ENCODE measurements around the gene SLIT1. TPM values are rescaled to one million over a fixed set of nuclear protein-coding genes. Genes with fewer than 3 reads are reported as not detected.

SLIT1 gene
- total RNA-seq, 1 experiment from 2014 or later, result not detected

DNA sequence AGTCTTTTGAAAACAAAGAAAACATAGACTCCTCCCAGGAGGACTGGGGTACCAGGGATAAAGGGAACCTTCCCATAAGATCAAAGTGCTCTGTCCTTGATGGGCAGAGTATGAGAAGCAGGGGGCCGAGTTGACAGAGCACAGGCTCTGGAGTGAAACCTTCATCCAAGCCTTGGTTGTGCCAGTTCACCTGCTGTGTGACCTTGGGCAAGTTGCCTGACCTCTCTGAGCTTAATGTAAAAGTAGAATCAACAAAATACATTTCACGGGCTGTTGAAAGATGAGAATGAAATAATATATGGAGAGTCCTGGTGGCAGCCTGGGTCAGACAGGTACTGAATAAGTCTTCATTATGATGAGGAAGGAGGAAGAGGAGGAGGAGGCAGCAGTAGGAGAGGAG is 69.9 kb downstream of the SLIT1 start:
- DNase-seq (ENCODE audit: low spot score), result no peak

DNA sequence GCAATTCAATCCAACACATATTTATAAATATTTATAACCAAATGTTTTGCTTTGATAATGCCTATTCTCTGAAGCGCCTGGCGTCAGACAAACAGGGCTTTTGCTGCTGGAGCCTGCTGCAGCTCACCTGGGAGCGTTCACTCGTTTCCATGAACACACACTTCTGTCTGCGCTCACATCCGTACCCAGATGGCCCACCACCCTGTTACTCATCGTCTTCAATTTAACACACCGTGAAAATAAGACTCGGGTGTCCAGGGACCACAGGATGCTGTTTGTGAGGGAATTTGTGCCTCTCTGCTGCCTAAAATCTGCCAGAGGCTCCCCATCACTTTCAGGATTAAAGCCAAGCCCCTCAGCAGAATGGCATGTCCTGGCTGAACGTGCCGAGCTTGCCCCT is 74.1 kb downstream of the SLIT1 start:
- DNase-seq (ENCODE audit: low spot score), result no peak

DNA sequence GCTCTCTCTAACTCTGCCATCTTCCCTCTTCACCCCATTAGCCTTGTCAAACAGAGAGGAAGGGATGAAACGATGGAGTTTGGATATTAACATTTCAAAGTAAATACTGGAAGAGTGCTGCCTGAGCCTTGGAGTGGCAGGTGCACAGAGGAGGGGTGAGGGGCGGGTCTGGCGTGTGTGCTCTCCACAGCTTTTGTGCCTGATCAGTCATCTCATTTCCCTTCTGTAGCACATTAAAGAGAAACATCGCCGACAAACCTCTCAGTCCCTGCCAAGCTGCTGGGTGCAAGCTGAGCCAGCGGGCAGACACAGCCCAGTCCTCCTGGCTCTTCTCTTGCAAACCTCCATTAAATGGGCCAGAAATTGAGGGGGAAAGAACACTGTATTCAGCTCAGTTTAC is 76.2 kb downstream of the SLIT1 start:
- DNase-seq (ENCODE audit: low spot score), result no peak

DNA sequence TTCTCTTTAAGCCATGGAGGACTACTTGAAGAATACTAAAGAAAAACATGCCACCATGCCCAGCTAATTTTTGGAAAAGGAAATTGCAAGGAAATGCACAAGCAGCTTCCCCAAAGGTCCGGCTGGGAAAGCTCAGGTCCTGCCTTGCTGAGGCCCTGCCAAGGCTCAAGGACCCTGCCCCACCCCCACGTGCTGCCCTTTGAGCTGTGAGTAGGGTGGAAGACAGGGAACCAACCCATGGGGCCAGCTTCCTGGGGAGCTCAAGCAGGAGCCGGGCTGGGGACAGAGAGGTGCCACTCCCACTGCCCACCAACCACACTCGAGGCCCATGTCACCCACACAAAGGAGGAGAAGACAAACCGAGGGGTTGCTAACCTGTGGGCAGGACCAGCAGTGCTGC is 78.2 kb downstream of the SLIT1 start:
- no peak for DNase-seq (ENCODE audit: low spot score)

DNA sequence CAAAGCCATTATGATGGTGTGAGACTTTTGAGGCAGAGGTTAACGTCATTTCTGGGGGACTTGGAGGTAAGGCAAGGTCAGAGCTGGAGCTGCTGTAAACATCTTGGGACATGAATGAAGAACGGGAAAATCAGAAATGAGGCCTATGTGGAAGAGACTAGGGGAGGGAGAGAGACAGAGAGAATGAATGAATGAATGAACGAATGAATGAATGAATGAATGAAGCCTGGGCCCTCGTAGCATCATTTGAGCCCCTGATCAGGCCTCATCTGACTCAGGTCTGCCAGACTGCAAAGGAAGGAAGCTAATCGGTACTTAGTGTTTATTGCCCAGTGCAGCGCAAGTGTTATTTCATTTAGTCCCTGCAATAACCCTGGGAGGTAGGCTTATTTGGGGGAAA is 79.6 kb downstream of the SLIT1 start:
- DNase-seq (ENCODE audit: low spot score), result no peak

DNA sequence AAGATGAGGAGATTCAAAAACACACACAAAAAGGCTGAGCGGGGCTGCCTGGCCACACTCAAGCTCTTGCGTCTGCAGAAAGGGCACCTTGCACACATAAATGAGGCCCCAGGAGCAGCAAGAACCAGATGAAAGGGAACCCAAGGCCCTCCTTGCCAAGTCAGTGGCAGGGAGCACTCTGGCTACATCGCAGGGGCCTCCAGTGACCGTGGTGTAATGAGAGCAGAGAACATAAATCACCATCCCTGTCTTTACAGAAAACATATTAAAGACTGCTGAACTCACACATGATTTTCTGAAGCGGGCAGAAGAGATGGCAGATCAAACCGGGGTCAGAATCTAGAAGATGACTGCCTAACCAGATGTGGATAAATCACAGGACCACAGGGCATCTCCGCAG is 80.5 kb downstream of the SLIT1 start:
- DNase-seq (ENCODE audit: low spot score), result no peak

DNA sequence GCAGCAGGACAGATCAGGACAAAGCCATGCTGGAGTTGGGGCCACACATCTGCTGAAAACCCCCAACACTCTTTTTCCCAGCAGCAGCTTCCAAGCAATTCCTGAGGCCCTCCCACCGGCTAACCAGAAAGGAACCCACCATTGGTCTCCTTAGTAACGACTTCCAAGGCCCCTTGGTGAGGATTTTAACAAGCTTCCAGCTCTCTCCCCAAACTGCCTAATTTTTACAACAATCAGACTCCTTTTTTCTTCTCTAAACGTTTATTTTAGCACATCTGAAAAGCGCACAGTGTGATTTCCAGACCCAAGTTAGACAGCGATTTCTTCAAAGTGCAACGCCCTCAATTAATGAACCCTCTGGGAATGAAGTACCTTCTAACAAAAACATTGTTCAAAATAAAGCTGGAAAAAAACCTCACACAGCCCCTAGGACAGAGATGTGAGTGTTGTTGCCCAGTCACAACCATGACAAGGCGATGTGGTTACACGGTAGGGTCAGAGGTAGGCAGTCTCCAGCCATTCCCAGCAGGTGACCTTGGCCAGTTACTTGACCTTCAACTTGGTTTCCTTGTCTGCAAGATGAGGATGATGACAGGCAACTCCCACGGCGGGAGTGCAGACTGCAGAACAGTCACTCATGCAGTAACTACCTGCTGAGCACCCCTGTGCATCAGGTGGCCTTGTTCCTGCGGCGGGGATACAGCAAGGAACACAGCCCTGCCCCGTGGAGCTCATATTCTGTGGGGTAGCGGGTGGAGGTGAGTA is 82.3 kb downstream of the SLIT1 start:
- DNase-seq (ENCODE audit: low spot score), result no peak

DNA sequence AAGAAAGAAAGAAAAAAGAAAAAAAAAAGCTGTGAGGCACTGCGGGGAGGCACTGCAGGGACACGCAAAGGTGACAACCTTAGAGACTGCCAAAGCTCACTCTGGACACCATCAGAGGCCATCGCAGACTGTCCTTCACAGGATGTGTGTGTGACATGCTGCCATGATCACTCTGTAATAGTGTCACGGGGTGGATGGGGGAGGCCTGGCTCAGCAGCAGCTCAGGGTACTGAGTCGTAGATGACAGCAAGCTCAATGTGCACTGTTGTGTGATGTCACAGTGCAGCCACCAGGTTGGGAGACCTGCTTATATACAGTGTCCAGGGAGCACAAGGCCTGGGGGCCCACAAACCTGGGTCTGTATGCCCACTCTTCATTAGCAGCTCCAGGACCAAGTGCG is 83.3 kb downstream of the SLIT1 start:
- DNase-seq (ENCODE audit: low spot score), result no peak

DNA sequence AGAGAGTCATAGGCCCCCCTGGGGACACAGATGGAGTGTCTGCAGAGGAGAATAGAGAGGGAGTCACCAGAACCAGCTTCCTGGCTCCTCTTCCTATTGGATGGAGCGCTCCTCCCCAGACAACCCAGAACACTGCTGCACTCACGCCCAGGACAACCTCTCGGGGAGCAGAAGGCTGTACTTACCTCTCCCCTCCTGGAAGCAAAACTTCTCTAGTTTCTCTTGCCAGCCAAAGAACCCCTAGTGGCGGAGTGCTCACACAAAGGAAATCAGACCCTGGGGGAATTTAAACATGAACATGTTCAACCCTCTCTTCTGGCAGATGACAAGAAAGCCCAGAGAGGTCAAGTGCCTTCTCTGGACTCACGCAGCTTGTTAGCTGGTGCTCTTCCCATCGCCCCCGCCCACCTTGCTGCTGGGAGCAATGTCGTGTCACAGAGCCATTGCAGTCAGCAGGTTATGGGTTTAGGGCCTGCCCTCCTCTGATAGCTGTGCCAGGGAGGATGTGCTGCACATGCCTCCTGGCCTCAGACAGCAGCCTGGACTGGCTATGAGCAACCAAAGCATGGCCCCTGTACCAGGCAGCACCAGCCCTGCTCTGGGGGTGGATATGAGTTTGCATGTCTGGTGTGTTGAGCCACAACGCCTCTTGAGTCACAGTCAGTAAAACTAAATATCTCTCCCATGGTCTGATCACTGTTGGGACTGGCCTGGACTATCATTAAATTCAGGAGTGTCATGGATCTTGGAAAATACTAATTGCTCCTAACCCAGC is 84.4 kb downstream of the SLIT1 start:
- DNase-seq (ENCODE audit: low spot score), result no peak

DNA sequence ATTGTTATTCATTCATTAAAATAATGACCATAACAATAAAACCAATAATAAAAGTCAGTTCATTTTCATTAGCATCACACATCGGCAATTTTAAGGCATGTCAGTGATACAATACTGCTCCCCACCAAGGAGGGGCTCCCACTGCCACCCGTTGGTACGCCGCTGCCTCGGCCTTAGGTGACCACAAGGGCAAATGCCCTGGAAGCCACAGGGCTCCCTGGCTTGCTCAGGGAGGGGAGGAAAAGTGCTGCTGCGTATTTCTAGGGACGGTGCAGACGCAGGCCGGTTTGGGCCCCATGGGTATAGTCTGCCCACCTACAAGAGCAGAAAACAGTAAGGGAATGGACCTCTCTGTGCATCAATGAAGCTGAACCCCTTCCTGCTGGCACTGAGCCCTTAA is 85.1 kb downstream of the SLIT1 start:
- DNase-seq (ENCODE audit: low spot score), result no peak

DNA sequence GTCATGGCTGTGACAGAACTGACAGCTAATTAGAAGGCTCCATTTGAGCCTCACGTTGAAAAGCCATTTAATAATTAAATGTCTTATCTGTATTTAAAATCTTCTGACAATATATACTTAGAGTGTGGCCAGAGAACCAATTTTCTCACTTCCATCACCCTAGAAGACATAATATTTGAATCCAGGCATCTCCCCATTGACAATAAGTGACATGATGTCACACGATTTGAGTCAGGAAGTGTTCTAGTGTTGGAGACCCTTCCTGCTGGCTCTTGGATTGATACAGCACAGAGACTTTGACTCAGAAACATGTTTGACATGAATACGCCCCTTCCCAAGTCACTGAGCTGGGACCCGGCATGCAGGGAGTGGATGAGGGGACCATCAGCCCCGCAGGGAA is 85.9 kb downstream of the SLIT1 start:
- no peak for DNase-seq (ENCODE audit: low spot score)

DNA sequence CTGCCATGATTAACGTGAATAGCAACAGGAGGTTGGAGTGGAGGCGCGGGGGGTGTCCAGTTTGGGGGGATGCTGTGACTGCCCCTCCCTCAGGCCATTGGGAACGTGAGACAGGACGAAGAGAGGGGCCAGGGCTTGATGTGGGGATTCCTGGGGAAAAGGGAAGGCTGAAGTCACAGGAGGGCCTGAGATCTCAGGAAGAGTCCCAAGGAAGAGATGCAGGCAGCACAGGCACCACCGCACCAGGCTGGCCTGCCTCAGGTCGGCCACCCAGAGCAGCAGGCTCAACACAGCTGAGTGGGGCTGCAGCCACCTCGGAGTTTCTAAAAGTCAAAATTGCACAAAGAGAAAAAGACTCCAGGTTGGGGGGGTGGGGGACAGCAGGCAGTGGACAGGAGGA is 86.7 kb downstream of the SLIT1 start:
- DNase-seq (ENCODE audit: low spot score), result no peak

DNA sequence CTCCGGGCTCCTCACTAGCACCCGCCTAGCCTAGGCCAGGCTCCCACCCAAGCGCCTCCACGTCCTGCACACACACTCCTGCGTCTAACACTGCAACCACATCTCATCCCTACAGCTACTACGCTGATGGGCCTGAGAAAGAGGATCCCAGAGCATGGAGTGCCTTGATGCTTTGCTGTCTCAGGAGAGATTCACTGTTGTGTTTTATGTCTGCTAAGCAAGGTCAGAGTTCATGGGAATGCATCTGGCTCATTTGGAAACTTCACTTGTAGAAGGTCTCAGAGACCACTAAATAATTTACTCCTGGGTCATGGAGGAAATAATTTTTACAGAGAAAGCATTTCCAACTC is 88.7 kb downstream of the SLIT1 start:
- DNase-seq (ENCODE audit: low spot score), result no peak

DNA sequence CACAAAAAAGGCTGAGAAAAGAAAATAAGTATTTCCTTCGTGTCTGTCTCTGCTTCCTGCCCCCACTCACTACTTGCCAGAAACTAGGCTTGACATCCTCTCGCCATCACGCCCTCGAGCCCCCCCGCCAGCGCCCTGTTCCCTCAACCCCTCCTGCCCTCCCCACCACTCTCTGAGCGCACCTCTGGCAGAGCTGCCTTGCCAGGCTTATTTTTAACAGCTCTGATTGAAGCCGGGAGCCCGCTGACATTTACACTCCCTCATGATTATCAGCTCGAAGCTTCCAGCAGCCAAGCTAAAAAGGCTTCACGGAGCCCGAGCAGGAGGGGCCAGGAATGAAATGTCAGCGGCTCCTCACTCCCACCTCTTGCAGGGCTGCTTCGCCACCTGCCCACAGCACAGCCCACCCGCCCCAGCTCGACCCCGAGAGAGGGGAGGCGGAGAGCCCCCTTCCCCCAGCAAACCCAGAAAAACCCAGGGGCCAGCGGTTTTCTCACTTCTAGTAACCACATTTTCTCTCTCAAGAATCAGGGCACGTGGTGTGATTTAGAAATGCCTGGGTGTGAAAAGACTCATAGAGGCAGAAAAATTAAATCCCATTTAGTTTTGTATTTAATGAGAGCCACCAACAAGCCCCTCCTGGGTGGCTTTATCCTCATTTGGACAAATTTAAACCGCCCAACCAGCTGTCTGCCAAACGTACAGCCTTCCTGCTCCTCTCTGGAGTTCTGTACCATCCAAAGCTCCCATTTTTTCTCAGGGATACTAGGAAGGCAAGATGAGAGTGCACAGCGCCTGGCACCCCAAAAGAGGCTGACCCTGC is 89.3 kb downstream of the SLIT1 start:
- DNase-seq (ENCODE audit: low spot score), result no peak

DNA sequence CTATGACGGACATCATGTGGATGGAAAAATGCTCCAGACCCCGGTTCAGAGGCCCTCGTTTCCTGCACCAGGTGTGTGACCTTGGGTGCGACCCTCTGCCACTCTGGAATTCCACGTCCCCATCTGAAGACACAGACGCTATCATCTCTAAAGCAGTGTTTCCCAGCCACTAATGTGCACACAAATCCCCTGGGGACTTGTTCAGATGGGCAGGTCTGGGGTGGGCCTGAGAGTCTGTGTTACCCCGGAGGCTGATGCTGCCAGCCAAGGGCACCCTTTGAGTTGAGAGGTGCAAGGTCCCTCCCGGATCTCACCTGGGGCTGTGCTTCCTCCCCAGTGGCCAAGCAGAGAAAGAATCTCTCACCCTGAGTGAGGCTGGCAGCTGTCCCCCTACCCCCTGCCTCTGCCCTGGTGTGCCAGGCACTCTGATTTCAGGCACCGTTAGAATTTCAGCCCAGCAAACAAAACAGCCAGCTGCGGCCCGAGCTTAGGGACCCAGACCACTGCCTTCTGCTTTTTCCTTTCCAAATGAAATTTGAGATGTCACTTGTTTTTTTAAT is 90.0 kb downstream of the SLIT1 start:
- no peak for DNase-seq (ENCODE audit: low spot score)

DNA sequence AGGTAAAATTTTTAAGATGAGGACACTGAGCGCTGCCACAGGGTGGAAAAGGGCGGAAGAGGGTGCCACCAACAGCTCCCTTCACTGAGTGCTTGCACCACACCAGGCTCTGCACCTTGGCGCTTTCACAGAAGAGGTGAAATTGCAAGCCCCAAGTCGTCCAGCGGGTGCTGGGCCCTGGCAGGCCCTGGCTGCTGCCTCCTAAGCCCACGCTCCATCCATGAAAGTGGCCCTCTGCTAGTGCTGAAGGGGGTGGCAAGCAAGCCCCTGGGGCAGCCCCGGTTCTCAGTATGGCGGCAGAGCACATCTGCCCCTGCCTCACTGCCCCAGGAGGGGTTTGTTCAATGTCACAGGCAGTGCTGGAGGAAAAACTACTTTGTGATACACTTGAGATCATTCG is 95.1 kb downstream of the SLIT1 start:
- no peak for DNase-seq (ENCODE audit: low spot score)

DNA sequence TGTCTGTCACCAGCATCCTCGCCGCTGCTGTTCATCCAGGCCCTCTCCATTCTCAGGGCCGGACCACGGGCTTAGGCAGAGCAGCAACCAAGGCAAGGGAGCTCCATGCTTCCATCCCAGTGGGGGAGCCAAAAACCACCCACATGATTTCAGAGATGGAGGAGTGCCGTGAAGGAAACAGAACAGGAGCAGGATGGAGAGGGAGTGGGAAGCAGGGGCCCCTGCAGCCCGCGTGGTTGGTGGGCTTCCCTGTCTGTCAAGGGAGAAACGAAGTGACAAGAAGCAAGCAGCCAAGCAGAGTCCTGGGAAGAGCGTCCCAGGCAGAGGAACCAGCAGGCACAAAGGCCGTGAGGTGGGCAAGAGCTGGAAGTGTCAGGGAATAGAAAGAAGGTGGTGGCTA is 95.7 kb downstream of the SLIT1 start:
- DNase-seq (ENCODE audit: low spot score), result no peak

DNA sequence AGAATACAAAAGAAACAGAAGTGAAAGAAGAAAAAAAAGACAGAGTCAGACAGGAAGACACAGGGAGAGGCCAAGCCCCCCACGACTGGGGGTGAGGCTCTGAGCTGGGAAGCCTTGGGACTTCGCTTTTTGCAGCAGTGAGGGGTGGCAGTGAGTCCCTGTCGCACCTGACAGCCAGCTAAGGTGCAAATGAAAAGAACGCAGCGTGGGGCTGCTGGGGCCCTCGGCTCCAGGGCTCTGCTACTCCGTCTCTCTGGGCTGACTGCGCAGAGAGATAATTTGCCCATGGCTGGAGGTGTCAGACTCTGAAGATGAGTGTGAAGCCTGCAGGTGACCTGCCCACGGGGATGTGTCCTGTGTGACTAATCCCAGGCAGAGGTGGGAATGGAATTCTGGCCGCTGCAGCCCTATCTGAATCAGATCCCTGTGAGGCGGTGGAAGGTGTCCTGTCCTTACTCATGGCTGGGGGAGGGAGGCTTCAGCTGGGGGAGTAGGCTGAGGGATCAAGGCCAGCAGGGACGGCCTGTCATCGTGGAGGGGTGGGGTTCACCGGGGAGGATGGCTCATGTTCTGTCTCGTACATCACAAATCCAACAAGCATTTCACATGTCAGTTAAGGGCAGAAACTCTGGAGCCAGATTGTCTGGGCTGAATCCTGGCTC is 96.4 kb downstream of the SLIT1 start:
- no peak for DNase-seq (ENCODE audit: low spot score)

DNA sequence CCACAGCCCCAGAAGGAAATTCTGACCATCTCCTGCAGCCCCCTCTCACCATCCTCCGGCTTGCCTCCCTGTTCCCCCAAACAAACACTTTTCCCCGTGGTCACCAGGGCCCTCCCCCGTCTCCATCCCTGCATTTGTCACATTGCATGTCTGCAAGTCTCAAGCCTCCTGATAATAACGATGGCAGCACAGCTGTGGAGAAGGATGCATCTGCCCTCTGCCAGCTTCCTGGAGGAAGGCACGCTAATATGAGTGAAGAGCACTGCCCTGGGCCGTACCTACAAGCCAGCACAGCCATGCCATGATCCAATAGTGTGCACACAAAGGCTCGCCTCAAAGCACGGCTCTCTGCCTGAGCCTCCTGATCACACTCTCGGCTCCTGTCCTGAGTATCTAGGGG is 98.5 kb downstream of the SLIT1 start:
- no peak for DNase-seq (ENCODE audit: low spot score)

DNA sequence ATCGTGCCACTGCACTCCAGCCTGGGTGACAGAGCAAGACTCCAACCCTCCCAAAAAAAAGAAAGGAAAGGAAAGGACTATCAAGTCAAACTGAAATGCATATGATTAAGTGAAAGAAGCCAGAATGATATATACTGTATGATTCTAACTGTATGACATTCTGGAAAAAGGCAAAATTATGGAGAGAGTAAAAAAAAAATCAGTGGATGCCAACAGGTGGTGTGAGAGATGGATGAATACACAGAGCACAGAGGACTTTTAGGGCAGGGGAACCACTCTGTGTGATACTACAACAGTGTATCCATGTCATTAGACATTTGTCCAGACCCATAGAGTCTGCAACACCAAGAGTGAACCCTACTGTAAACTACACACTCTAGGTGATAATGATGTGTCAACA is 99.2 kb downstream of the SLIT1 start:
- DNase-seq (ENCODE audit: low spot score), result no peak

DNA sequence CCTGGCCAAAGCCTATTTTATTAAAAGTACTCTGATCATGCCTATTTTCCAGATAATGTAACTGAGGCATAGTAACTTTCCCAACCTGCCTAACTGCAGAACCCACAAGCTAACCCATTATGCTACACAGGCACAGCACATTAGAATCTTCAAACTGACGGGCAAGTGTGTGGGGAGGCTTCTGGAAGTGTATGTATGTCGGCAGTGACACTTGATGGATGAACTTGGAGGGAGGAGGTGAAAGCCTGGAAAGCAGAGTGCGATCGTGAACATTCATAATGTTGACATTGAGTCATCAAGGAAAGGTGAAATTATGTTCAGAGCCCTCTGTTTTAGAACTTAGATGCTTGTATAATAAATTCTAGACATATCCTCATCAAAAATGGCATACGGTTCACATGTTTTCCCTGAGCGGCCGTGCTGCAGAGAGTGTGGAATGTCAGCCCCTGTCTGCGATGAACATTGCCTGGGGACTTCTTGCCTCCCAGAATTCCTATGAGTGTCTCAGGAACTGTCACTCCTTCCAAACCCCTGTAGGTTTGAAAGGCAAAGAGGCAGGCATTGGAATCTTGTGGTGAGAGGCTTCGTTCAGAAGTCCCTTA is 102.4 kb downstream of the SLIT1 start:
- DNase-seq (ENCODE audit: low spot score), result no peak
